Measurements from ENCODE around the gene RAB40C. TPM values are rescaled to one million over a fixed set of nuclear protein-coding genes. Genes with fewer than 3 reads are reported as not detected.

The RAB40C gene
- total and polyA plus RNA-seq, 9 of the 15 experiments (the other 6 are each of a cell fraction or from before 2014, with no cell fraction given), result 0.17 to 23.4 (median 8.7) TPM

GRCh38 chr16:566475-567372 is 23.1 kb upstream of the RAB40C start, which contains the start of gene NHLRC4 (continued):
- TF ChIP-seq MAX (CRISPR knock-in tag; IDR thresholded peaks at IDR 0.05), result peak; percentile 41
- TF ChIP-seq HNRNPH1 (optimal IDR thresholded peaks at IDR 0.05; ENCODE audit: low read depth, low read length), result no peak
- peak; percentile 82 for TF ChIP-seq MTA1 (IDR thresholded peaks at IDR 0.05; ENCODE audit: borderline replicate concordance)
- no peak for TF ChIP-seq ZBTB40 (IDR thresholded peaks at IDR 0.05)
- TF ChIP-seq ZBTB40 (CRISPR knock-in tag; IDR thresholded peaks at IDR 0.05), result no peak
- no peak for TF ChIP-seq KAT2B (IDR thresholded peaks at IDR 0.05; ENCODE audit: low read depth, low read length)
- no peak for TF ChIP-seq MEF2A (IDR thresholded peaks at IDR 0.05; ENCODE audit: control insufficient read depth, low read depth, low read length)
- TF ChIP-seq MYNN (IDR thresholded peaks at IDR 0.05), result no peak
- TF ChIP-seq MYNN (CRISPR knock-in tag; IDR thresholded peaks at IDR 0.05), result no peak
- 0 out of 2 replicates have a peak, but pooled peaks have one; percentile 25 for TF ChIP-seq ELF2 (CRISPR knock-in tag; IDR thresholded peaks at IDR 0.05)
- no peak; the same call in 1 of the 2 replicates for TF ChIP-seq ZNF76 (CRISPR knock-in tag; IDR thresholded peaks at IDR 0.05; ENCODE audit: borderline replicate concordance)
- TF ChIP-seq POLR2B (IDR thresholded peaks at IDR 0.05; ENCODE audit: low read depth, partially characterized antibody), result peak; percentile 51
- no peak for TF ChIP-seq FOS (IDR thresholded peaks at IDR 0.05; ENCODE audit: extremely low read depth, insufficient read length)
- TF ChIP-seq ZNF707 (CRISPR knock-in tag; conservative IDR thresholded peaks at IDR 0.05), result no peak
- TF ChIP-seq GABPA (tag; conservative IDR thresholded peaks at IDR 0.05; ENCODE audit: low read depth), result peak; percentile 53
- TF ChIP-seq ZKSCAN3 (CRISPR knock-in tag; IDR thresholded peaks at IDR 0.05), result no peak
- no peak for TF ChIP-seq DEAF1 (CRISPR knock-in tag; IDR thresholded peaks at IDR 0.05)
